DND-41 (cell line): ENCODE results near the gene ARSB.
A peak's percentile ranks its signal among the peaks of the same experiment; 100 is the strongest.
"Not testable (repeated sequence)": the region's sequence is repeated elsewhere in the genome, so short reads cannot be mapped to it uniquely, and the experiment has no call there.

ENCODE experiments used
- ATAC-seq: fragments of 200-7000 bp; cut with Tn5 transposase; 3 replicates; pipeline ENCODE4 v1.9.1; 2021; ENCODE audit warnings: low read depth; ENCODE audit not compliant: insufficient read depth
- DNase-seq: peaks from one replicate; pipeline ENCODE4 v3.0.0-alpha.2; 2020
- H2AFZ ChIP-seq: 2 replicates; pipeline ENCODE4 v1.6.0; 2012; ENCODE audit warnings: low read depth, low read length
- H3K27ac ChIP-seq: 2 replicates; pipeline ENCODE4 v1.5.1; 2012; ENCODE audit warnings: low read length, inconsistent platforms
- H3K27me3 ChIP-seq: fragments of 200-600 bp; sonication (generic); 2 replicates; pipeline ENCODE4 v1.6.0; 2012; ENCODE audit warnings: low read length, mild to moderate bottlenecking, inconsistent platforms; ENCODE audit not compliant: insufficient read depth, poor library complexity
- H3K36me3 ChIP-seq: 2 replicates; pipeline ENCODE4 v1.5.1; 2012; ENCODE audit warnings: low read length, inconsistent platforms; ENCODE audit not compliant: insufficient read depth
- H3K4me1 ChIP-seq: 2 replicates; pipeline ENCODE4 v1.5.1; 2012; ENCODE audit warnings: mild to moderate bottlenecking, low read length; ENCODE audit not compliant: insufficient read depth
- H3K4me2 ChIP-seq: 2 replicates; pipeline ENCODE4 v1.6.0; 2012; ENCODE audit warnings: mild to moderate bottlenecking, moderate library complexity, low read length, inconsistent platforms; ENCODE audit not compliant: insufficient read depth
- H3K4me3 ChIP-seq, 2 experiments: fragments of 200-600 bp in 1 of 2; shearing (Covaris generic) in 1 of 2; 2 replicates each; pipeline ENCODE4 v1.5.1; 2012 to 2016; ENCODE audit warnings: inconsistent platforms in 2 of 2, low read length in 2 of 2, mild to moderate bottlenecking in 2 of 2, low read depth in 1 of 2, moderate library complexity in 1 of 2
- H3K79me2 ChIP-seq: 2 replicates; pipeline ENCODE4 v1.6.0; 2012; ENCODE audit warnings: low read length, inconsistent platforms; ENCODE audit not compliant: insufficient read depth
- H3K9ac ChIP-seq: 2 replicates; pipeline ENCODE4 v1.6.0; 2012; ENCODE audit warnings: low read depth, mild to moderate bottlenecking, inconsistent platforms, low read length, moderate library complexity
- H3K9me3 ChIP-seq: 2 replicates; pipeline ENCODE4 v1.5.1; 2012; ENCODE audit warnings: low read length, moderate library complexity, mild to moderate bottlenecking, inconsistent platforms; ENCODE audit not compliant: insufficient read depth, severe bottlenecking
- H4K20me1 ChIP-seq: 2 replicates; pipeline ENCODE4 v1.6.0; 2012; ENCODE audit warnings: low read length; ENCODE audit not compliant: insufficient read depth
- EZH2 ChIP-seq: IDR thresholded peaks from 3 replicates; pipeline ENCODE4 v1.6.1; 2012; ENCODE audit warnings: borderline replicate concordance, low read depth, mild to moderate bottlenecking, moderate library complexity, low read length, inconsistent platforms; ENCODE audit not compliant: severe bottlenecking
- TF ChIP-seq, protein P1 (sequence below): IDR thresholded peaks from 2 replicates; pipeline ENCODE4 v1.5.1; 2012; ENCODE audit warnings: borderline replicate concordance, low read length, moderate library complexity, mild to moderate bottlenecking; ENCODE audit not compliant: poor library complexity, severe bottlenecking; ENCODE audit errors: extremely low read depth

ARSB gene

DNA sequence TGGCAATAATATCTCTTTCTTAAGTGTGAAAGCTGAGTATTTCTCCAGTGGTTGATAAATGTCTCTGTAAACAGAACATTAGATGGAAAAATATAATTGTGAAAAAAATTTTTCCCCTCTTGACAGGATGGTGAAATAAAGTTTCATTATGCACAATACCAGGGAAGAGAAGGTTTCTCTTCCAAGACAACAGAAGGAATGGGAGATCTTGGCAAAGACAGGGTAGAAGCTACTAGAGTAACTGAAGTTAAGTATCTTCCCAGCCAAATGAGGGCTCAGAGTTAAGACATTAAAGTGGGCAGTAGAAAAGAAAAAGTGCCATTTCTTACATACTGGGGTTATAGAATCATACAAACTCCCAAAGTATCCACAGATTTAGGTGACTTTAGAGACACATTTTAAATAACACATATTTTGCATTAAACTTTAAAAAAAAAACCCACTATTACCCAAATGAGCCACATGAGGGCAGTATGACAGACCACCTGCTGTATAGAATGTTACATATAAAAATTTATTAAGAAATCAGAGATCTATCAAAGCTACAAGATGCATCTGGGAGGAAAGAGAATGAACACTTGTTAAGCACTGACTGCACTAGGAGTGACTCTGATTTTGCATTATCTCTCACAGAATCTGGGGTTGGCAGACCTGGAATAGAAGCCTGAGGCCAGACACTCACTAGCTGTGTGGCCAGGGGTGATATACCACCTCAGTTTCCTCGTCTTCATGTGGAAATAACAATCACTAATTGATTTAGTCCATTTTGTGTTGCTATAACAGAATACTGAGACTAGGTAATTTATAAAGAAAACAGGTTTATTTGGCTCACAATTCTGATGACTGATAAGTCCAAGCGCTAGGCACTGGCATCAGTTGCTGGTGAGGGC, 98.5 kb downstream of the ARSB start:
- no peak for TF ChIP-seq EZH2
- TF ChIP-seq, protein P1, sequence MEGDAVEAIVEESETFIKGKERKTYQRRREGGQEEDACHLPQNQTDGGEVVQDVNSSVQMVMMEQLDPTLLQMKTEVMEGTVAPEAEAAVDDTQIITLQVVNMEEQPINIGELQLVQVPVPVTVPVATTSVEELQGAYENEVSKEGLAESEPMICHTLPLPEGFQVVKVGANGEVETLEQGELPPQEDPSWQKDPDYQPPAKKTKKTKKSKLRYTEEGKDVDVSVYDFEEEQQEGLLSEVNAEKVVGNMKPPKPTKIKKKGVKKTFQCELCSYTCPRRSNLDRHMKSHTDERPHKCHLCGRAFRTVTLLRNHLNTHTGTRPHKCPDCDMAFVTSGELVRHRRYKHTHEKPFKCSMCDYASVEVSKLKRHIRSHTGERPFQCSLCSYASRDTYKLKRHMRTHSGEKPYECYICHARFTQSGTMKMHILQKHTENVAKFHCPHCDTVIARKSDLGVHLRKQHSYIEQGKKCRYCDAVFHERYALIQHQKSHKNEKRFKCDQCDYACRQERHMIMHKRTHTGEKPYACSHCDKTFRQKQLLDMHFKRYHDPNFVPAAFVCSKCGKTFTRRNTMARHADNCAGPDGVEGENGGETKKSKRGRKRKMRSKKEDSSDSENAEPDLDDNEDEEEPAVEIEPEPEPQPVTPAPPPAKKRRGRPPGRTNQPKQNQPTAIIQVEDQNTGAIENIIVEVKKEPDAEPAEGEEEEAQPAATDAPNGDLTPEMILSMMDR = peak; percentile 67
- H4K20me1 ChIP-seq = no peaks in the 10 kb centered on the region
- peaks cover 11% of the 10 kb centered on the region; the same call in 1 of the 2 replicates for H3K36me3 ChIP-seq
- no peaks in the 10 kb centered on the region for H3K79me2 ChIP-seq
- H3K9ac ChIP-seq = no peak overlapping the region
- H3K4me3 ChIP-seq = no peak overlapping the region
- H3K27ac ChIP-seq = no peak overlapping the region
- H3K9me3 ChIP-seq = no peaks in the 10 kb centered on the region
- H3K4me1 ChIP-seq = no peaks in the 10 kb centered on the region
- no peak overlapping the region for H2AFZ ChIP-seq
- peak; percentile 17; the same call in 1 of the 3 replicates for ATAC-seq
- no peak for DNase-seq
- no peak overlapping the region for H3K4me2 ChIP-seq
- no peaks in the 10 kb centered on the region for H3K27me3 ChIP-seq

- no peak for DNase-seq
Observed at GRCh38 chr5:78881884-78882283, 103.2 kb downstream of the ARSB start.

DNA sequence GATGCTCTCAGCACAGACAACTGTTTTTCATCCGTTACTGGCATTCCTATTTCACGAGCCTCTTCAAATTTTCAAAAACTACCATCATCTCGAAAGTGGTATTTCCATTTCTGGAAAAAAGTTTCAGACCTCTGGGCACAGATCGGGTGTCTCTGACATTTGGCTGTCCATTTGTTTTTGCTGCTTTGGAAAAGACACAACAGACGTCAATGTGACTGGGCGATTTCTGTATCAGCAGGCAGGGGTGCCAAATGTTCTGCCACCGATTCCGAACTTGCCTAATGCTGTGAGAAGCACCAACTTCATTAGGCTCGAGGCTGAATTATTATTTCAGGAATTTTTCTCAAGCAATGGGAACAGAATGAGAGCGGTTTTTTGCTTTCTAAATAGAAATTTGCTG, 105.6 kb downstream of the ARSB start:
- no peaks in the 10 kb centered on the region for H4K20me1 ChIP-seq
- no peaks in the 10 kb centered on the region for H3K9me3 ChIP-seq
- no peaks in the 10 kb centered on the region for H3K79me2 ChIP-seq
- H3K27me3 ChIP-seq = no peaks in the 10 kb centered on the region
- H3K36me3 ChIP-seq = peaks cover 3% of the 10 kb centered on the region; the same call in 1 of the 2 replicates
- TF ChIP-seq, protein P1 = no peak
- TF ChIP-seq EZH2 = no peak
- no peak overlapping the region for H2AFZ ChIP-seq
- H3K4me1 ChIP-seq = no peaks in the 10 kb centered on the region
- no peak overlapping the region for H3K9ac ChIP-seq
- H3K4me3 ChIP-seq = no peak overlapping the region
- no peak for DNase-seq
- H3K4me2 ChIP-seq = no peak overlapping the region
- no peak overlapping the region for H3K27ac ChIP-seq
- no peak for ATAC-seq

More at GRCh38 chr5:78881884-78882283, 103.2 kb downstream of the ARSB start:
- Histone ChIP-seq H3K4me2 (no peak overlapping the region), H3K79me2 (no peaks in the 10 kb centered on the region), H3K27me3 (no peaks in the 10 kb centered on the region), H3K9me3 (no peaks in the 10 kb centered on the region), H3K4me3 (no peak overlapping the region), H3K27ac (no peak overlapping the region), H3K4me1 (no peaks in the 10 kb centered on the region), H4K20me1 (no peaks in the 10 kb centered on the region), H3K36me3 (peaks cover 11% of the 10 kb centered on the region; the same call in 1 of the 2 replicates), H2AFZ (no peak overlapping the region), H3K9ac (no peak overlapping the region)
- no peak for ATAC-seq
- TF ChIP-seq EZH2 = no peak
- TF ChIP-seq, protein P1 = no peak

DNA sequence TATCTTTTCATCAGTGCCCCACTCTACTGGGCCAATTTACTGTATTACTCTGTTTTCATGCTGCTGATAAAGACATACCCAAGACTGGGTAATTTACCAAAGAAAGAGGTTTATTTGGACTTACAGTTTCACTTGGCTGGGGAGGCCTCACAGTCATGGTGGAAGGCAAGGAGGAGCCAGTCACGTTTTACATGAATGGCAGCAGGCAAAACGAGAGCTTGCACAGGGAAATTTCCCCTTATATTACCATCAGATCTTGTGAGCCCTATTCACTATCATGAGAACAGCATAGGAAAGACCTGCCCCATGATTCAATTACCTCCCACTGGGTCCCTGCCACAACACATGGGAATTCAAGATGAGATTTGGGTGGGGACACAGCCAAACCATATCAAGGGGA, 119.0 kb downstream of the ARSB start:
- not testable (repeated sequence) for H3K27me3 ChIP-seq, H3K4me2 ChIP-seq, ATAC-seq, H4K20me1 ChIP-seq, H3K4me3 ChIP-seq, H3K27ac ChIP-seq, H3K9me3 ChIP-seq, H3K4me1 ChIP-seq, H3K36me3 ChIP-seq, DNase-seq, H3K79me2 ChIP-seq, H2AFZ ChIP-seq, H3K9ac ChIP-seq
